HCEC 1CT (cell line): ENCODE measurements around the gene CEP57.
"Not testable (repeated sequence)": the region's sequence is repeated elsewhere in the genome, so short reads cannot be mapped to it uniquely, and the experiment has no call there.

Experiments used
- DNase-seq: peaks from one replicate; pipeline ENCODE4 v3.0.0-alpha.2; 2017

The CEP57 gene

GRCh38 chr11:95867105-95867504 lies 76.8 kb downstream of the CEP57 start:
- no peak for DNase-seq

- not testable (repeated sequence) for DNase-seq
These were observed 80.6 kb downstream of the CEP57 start for GRCh38 chr11:95870877-95871276.

- peak; percentile 100 for DNase-seq
These were observed 87.0 kb downstream of the CEP57 start for GRCh38 chr11:95877291-95877690.
